ENCODE results near the gene C1QTNF12. TPM values are rescaled to one million over a fixed set of nuclear protein-coding genes. Genes with fewer than 3 reads are reported as not detected.

Gene C1QTNF12
- polyA plus RNA-seq, 1 of the 3 experiments (the other 2 are of a cell fraction): 0.59 TPM

- POLR2A ChIA-PET: no interaction called here
Measured at GRCh38 chr1:1247341-1247913, 905 bp upstream of the C1QTNF12 start.

More at GRCh38 chr1:1247341-1247913, 905 bp upstream of the C1QTNF12 start:
- H3K4me2 ChIP-seq: no peak overlapping the region
- H3K4me1 ChIP-seq (ENCODE audit: control insufficient read depth in 1 of 2, insufficient read depth in 2 of 2, low read depth in 1 of 2, low read length in 1 of 2): no peaks in the 10 kb centered on the region; a peak in 1 of 4 replicates
- no CpG with 5 or more reads among the region's 25 CpGs for WGBS (ENCODE audit: low lambda C conversion rate)
- TF ChIP-seq FOXM1 (IDR thresholded peaks at IDR 0.05; ENCODE audit: low read depth) (no peak), PBX3 (IDR thresholded peaks at IDR 0.05) (no peak), RAD21 (IDR thresholded peaks at IDR 0.05; ENCODE audit: low read length) (no peak), SMC3 (IDR thresholded peaks at IDR 0.05; ENCODE audit: low read depth, low read length) (no peak), POLR2AphosphoS5 (IDR thresholded peaks at IDR 0.05; ENCODE audit: low read depth, low read length) (no peak), MAX (IDR thresholded peaks at IDR 0.05; ENCODE audit: low read depth) (no peak), IRF3 (IDR thresholded peaks at IDR 0.05; ENCODE audit: low read depth, low read length) (no peak), TCF12 (IDR thresholded peaks at IDR 0.05) (no peak), CTCF (IDR thresholded peaks at IDR 0.05) (no peak), GATA2 (CRISPR knock-in tag; IDR thresholded peaks at IDR 0.05) (no peak), RXRA (IDR thresholded peaks at IDR 0.05; ENCODE audit: borderline replicate concordance, low read depth) (no peak), GABPA (IDR thresholded peaks at IDR 0.05; ENCODE audit: low read depth) (no peak), ZBTB33 (IDR thresholded peaks at IDR 0.05; ENCODE audit: borderline replicate concordance, low read depth) (no peak)
- H3F3A ChIP-seq (replicated peaks; ENCODE audit: insufficient read depth): no peaks in the 10 kb centered on the region
- H3K9me3 ChIP-seq: no peaks in the 10 kb centered on the region
- H3K27me3 ChIP-seq (ENCODE audit: insufficient read depth): no peaks in the 10 kb centered on the region
- peaks cover 0 to 1% of the 10 kb centered on the region in 2 experiments for H3K36me3 ChIP-seq (replicated peaks in 1 of 2; ENCODE audit: control insufficient read depth in 1 of 2, insufficient read depth in 2 of 2, low read length in 1 of 2)
- H3K9me2 ChIP-seq: no peaks in the 10 kb centered on the region
- H3K9ac ChIP-seq: no peak overlapping the region
- no peak for DNase-seq
- H2AFZ ChIP-seq (ENCODE audit: low read depth): no peak overlapping the region
- no peaks in the 10 kb centered on the region for H4K20me1 ChIP-seq (ENCODE audit: insufficient read depth)
- H3K27ac ChIP-seq (ENCODE audit: low read depth in 2 of 2, low read length in 1 of 2): no peak overlapping the region
- CTCF ChIA-PET: interaction anchor here (1.4 to 3.3 kb wide), 2 partner anchors 37 to 125 kb away, joined by 3 to 19 read pairs; no protein-coding TSS in a partner anchor
- H3K4me3 ChIP-seq (ENCODE audit: low read depth in 2 of 2, low read length in 1 of 2): no peak overlapping the region
- no peaks in the 10 kb centered on the region for H3K79me2 ChIP-seq (ENCODE audit: insufficient read depth)

All from SK-N-SH (cell line).